GM12878 (cell line): ENCODE data around the gene EYA2. TPM values are rescaled to one million over a fixed set of nuclear protein-coding genes. Genes with fewer than 3 reads are reported as not detected.

ENCODE experiments used
- ATAC-seq: fragments of 200-7000 bp; cut with Tn5 transposase; 3 replicates; pipeline ENCODE4 v1.9.1; 2020; ENCODE audit warnings: mild to moderate bottlenecking, moderate library complexity
- BruUV-seq: library from RNA; stranded (reverse); fragments of 400-500 nt; replicated peaks from 2 replicates; lab custom pipeline; 2021; lab: Mats Ljungman, UMichigan
- CTCF ChIA-PET: fragments of 300-600 bp; sonication (Branson Sonifier 250); formaldehyde crosslinking; extraction: SDS; loops from one replicate; lab custom pipeline; 2021; ENCODE audit warnings: inconsistent platforms; lab: Yijun Ruan, JAX
- POLR2A ChIA-PET: fragments of 350-600 bp; formaldehyde crosslinking; extraction: SDS; loops from one replicate; lab custom pipeline; 2021; ENCODE audit warnings: inconsistent platforms; lab: Charles Lee
- RAD21 ChIA-PET: fragments of 300-600 bp; sonication (Branson Sonifier 250); formaldehyde crosslinking; loops from one replicate; lab custom pipeline; 2023; ENCODE audit warnings: antibody characterized with exemption; ENCODE audit not compliant: unreplicated experiment; lab: Charles Lee
- SMC1A ChIA-PET: fragments of 300-600 bp; sonication (Branson Sonifier 250); formaldehyde crosslinking; loops from one replicate; lab custom pipeline; 2023; ENCODE audit not compliant: unreplicated experiment, uncharacterized antibody; lab: Charles Lee
- DNase-seq: peaks from one replicate; pipeline ENCODE4 v3.0.0-alpha.2; 2011; ENCODE audit warnings: low read depth, low spot score
- FAIRE-seq: peaks from 3 replicates; lab custom pipeline; 2011; peaks lifted over from hg19 to GRCh38; lab: Jason Lieb, UNC
- H2AFZ ChIP-seq: 2 replicates; pipeline ENCODE4 v1.6.0; 2011; ENCODE audit warnings: low read depth, low read length, control low read depth; ENCODE audit not compliant: control insufficient read depth
- H3K27ac ChIP-seq: 2 replicates; pipeline ENCODE4 v1.5.1; 2011; ENCODE audit warnings: control low read depth; ENCODE audit not compliant: control insufficient read depth, insufficient read depth
- H3K27me3 ChIP-seq, 2 experiments: replicated peaks in 1 of 2; 2 replicates each; pipeline versions ENCODE4 v1.6.0 to v1.6.1; 2011; ENCODE audit warnings: low read length in 1 of 2; ENCODE audit not compliant: control insufficient read depth in 2 of 2, insufficient read depth in 2 of 2
- H3K36me3 ChIP-seq, 2 experiments: 2 replicates each; pipeline ENCODE4 v1.5.1; 2011; ENCODE audit warnings: low read length in 1 of 2; ENCODE audit not compliant: control insufficient read depth in 2 of 2, insufficient read depth in 2 of 2
- H3K4me1 ChIP-seq: 2 replicates; pipeline ENCODE4 v1.6.1; 2011; ENCODE audit warnings: mild to moderate bottlenecking, low read length, moderate library complexity, mixed read lengths; ENCODE audit not compliant: control insufficient read depth, insufficient read depth
- H3K4me2 ChIP-seq: 2 replicates; pipeline ENCODE4 v1.6.0; 2011; ENCODE audit warnings: control low read depth; ENCODE audit not compliant: control insufficient read depth, insufficient read depth
- H3K4me3 ChIP-seq: fragments of 200-600 bp; sonication (generic); 2 replicates; pipeline ENCODE4 v1.5.1; 2016
- H3K79me2 ChIP-seq: 2 replicates; pipeline ENCODE4 v1.6.0; 2011; ENCODE audit warnings: low read length; ENCODE audit not compliant: control insufficient read depth, insufficient read depth
- H3K9ac ChIP-seq: 2 replicates; pipeline ENCODE4 v1.8.0; 2011; ENCODE audit warnings: low read length, control low read depth, mixed read lengths; ENCODE audit not compliant: control insufficient read depth, insufficient read depth
- H3K9me3 ChIP-seq: replicated peaks from 3 replicates; pipeline ENCODE4 v1.5.1; 2011; ENCODE audit warnings: mild to moderate bottlenecking, low read length; ENCODE audit not compliant: control insufficient read depth, insufficient read depth
- H4K20me1 ChIP-seq: 2 replicates; pipeline ENCODE4 v1.6.0; 2011; ENCODE audit not compliant: control insufficient read depth, insufficient read depth
- CBFB ChIP-seq: IDR thresholded peaks from 2 replicates; pipeline ENCODE4 v1.6.1; 2016; ENCODE audit warnings: antibody characterized with exemption, low read depth
- CBX3 ChIP-seq: fragments of 200-600 bp; sonication (generic); IDR thresholded peaks from 2 replicates; pipeline ENCODE4 v1.6.1; 2016; ENCODE audit warnings: low read depth, borderline replicate concordance
- CEBPB ChIP-seq, 2 experiments: fragments of 150-350 bp in 1 of 2; IDR thresholded peaks; 2 replicates each; pipeline ENCODE4 v1.6.1; 2012 to 2014; ENCODE audit warnings: low read depth in 2 of 2, low read length in 2 of 2, borderline replicate concordance in 1 of 2, inconsistent platforms in 1 of 2
- FOXM1 ChIP-seq: IDR thresholded peaks from 2 replicates; pipeline ENCODE4 v1.6.1; 2012; ENCODE audit warnings: low read depth, mild to moderate bottlenecking, inconsistent platforms, low read length, moderate library complexity
- JUND ChIP-seq: IDR thresholded peaks from 2 replicates; pipeline ENCODE4 v1.6.1; 2012; ENCODE audit warnings: low read depth, mild to moderate bottlenecking, low read length, improper control_type of control experiment, moderate library complexity
- NBN ChIP-seq: fragments of 450-650 bp; IDR thresholded peaks from 2 replicates; pipeline ENCODE4 v1.6.1; 2016
- POU2F2 ChIP-seq: IDR thresholded peaks from 3 replicates; pipeline ENCODE4 v1.6.1; 2011; ENCODE audit warnings: low read depth, mild to moderate bottlenecking, low read length, borderline replicate concordance
- RAD51 ChIP-seq: fragments of 450-650 bp; IDR thresholded peaks from 2 replicates; pipeline ENCODE4 v1.6.1; 2016; ENCODE audit warnings: moderate library complexity, mild to moderate bottlenecking, inconsistent platforms
- RELA ChIP-seq: fragments of 450-650 bp; IDR thresholded peaks from 2 replicates; pipeline ENCODE4 v1.8.0; 2014; ENCODE audit warnings: borderline replicate concordance; ENCODE audit not compliant: partially characterized antibody
- SREBF1 ChIP-seq: IDR thresholded peaks from 2 replicates; pipeline ENCODE4 v1.6.1; 2012; ENCODE audit warnings: mild to moderate bottlenecking, low read length
- YBX1 ChIP-seq: fragments of 450-650 bp; IDR thresholded peaks from 2 replicates; pipeline ENCODE4 v1.6.1; 2016; ENCODE audit warnings: antibody characterized with exemption
- YY1 ChIP-seq: IDR thresholded peaks from 2 replicates; pipeline ENCODE4 v1.6.1; 2011; ENCODE audit warnings: low read depth, mild to moderate bottlenecking, low read length
- ZNF24 ChIP-seq: fragments of 450-650 bp; IDR thresholded peaks from 2 replicates; pipeline ENCODE4 v1.6.1; 2017; ENCODE audit warnings: antibody characterized with exemption, mild to moderate bottlenecking
- ZNF384 ChIP-seq: IDR thresholded peaks from 2 replicates; pipeline ENCODE4 v1.6.1; 2012; ENCODE audit warnings: low read depth, mild to moderate bottlenecking, low read length, improper control_type of control experiment, borderline replicate concordance
- WGBS: methylation state at CpG from one replicate; pipeline ENCODE4 v1.1.6; 2016; ENCODE audit warnings: low lambda C conversion rate; ENCODE audit not compliant: insufficient replicate concordance, insufficient coverage; ENCODE audit errors: missing lambda C conversion rate; 5-methylcytosine and 5-hydroxymethylcytosine counted together
- in situ Hi-C: fragments of 300-500 bp; cut with MboI; formaldehyde crosslinking; loops from 9 replicates; pipeline ENCODE4 v1.14.3; 2018; ENCODE audit warnings: mixed read lengths
- intact Hi-C: fragments of 100-400 bp; cut with micrococcal nuclease; formaldehyde crosslinking; loops from one replicate; pipeline ENCODE4 v1.14.2; 2022; ENCODE audit not compliant: unreplicated experiment
- polyA plus RNA-seq, 11 experiments: library from polyadenylated mRNA; depleted of rRNA in 4 of 11; unstranded in 6 of 11; stranded (reverse) in 5 of 11; fragments of >200 nt; fragmentation: Nextera tagmentation in 4 of 11; fragmentation: Illumina TruSeq in 1 of 11; extraction: Ambion mirVana in 4 of 11; extraction: Trizol in 1 of 11; gene quantifications; 1 replicate in 1 of 11; 2 replicates in 10 of 11; pipeline versions ENCODE4 v1.2.1 to v1.2.3, GENCODE V29; 2011 to 2016; ENCODE audit warnings: inconsistent platforms in 2 of 11, missing spikeins in 2 of 11, low read depth in 1 of 11
- total RNA-seq, 4 experiments: library from RNA; depleted of rRNA in 3 of 4; stranded (reverse); fragments of >200 nt in 3 of 4; fragmentation: Illumina TruSeq in 1 of 4; extraction: Trizol in 1 of 4; gene quantifications; 2 replicates each; pipeline versions ENCODE4 v1.2.1 to v1.2.3, GENCODE V29; 2013 to 2021
- TF ChIP-seq, protein P1 (sequence below): fragments of 450-650 bp; IDR thresholded peaks from 2 replicates; pipeline ENCODE4 v1.6.1; 2017; ENCODE audit warnings: low read depth, mild to moderate bottlenecking, moderate library complexity
- TF ChIP-seq, protein P2 (sequence below): fragments of 450-650 bp; IDR thresholded peaks from 2 replicates; pipeline ENCODE4 v1.6.1; 2017; ENCODE audit warnings: antibody characterized with exemption, mild to moderate bottlenecking, moderate library complexity

Gene EYA2
- total and polyA plus RNA-seq, 10 of the 15 experiments (the other 5 are each of a cell fraction or from before 2014, with no cell fraction given) = 0.20 TPM; not detected in 9

DNA sequence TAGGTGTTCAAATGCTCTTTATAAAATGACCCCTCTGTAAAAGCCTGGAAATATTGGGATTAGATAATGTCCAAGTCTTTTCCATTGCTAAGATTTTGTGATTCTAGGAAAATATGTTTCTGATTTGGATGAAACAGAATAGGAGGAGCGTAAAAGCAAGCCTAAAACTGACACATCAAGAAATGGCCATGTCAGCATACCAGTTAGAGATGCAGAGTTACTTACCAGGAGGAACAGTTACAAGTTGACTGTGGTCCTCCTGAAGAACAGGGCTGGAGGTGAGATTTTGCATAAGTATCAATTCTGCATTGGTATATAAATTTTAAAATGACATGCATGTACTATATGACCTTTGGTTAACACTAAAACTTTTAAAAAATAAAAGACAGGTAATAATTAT lies 35.3 kb downstream of the EYA2 start:
- in situ Hi-C loops = no loop called here
- Histone ChIP-seq H3K27me3 (no peaks in the 10 kb centered on the region; a peak in 1 of 4 replicates), H3K36me3 (no peaks in the 10 kb centered on the region), H3K4me2 (no peak overlapping the region), H3K9me3 (no peaks in the 10 kb centered on the region; the same call in 2 of the 3 replicates), H4K20me1 (no peaks in the 10 kb centered on the region), H3K4me3 (no peak overlapping the region), H3K9ac (no peak overlapping the region)
- ChIA-PET POLR2A (no interaction called here), CTCF (no interaction called here), SMC1A (no interaction called here)
- WGBS = 55% methylated on average over 1 of the region's 1 CpG
- DNase-seq = no peak
- TF ChIP-seq ZNF24 (no peak), SREBF1 (no peak), RAD51 (no peak), ZNF384 (no peak), CBX3 (no peak), YBX1 (no peak), FOXM1 (no peak), CEBPB (IDR thresholded peaks at IDR 0.05; ENCODE audit: borderline replicate concordance in 1 of 2, low read depth in 2 of 2, low read length in 2 of 2) (no peak), JUND (no peak), CBFB (no peak), POU2F2 (no peak), RELA (no peak), NBN (no peak), YY1 (no peak)
- TF ChIP-seq, protein P1, sequence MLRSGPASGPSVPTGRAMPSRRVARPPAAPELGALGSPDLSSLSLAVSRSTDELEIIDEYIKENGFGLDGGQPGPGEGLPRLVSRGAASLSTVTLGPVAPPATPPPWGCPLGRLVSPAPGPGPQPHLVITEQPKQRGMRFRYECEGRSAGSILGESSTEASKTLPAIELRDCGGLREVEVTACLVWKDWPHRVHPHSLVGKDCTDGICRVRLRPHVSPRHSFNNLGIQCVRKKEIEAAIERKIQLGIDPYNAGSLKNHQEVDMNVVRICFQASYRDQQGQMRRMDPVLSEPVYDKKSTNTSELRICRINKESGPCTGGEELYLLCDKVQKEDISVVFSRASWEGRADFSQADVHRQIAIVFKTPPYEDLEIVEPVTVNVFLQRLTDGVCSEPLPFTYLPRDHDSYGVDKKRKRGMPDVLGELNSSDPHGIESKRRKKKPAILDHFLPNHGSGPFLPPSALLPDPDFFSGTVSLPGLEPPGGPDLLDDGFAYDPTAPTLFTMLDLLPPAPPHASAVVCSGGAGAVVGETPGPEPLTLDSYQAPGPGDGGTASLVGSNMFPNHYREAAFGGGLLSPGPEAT = no peak
- TF ChIP-seq, protein P2, sequence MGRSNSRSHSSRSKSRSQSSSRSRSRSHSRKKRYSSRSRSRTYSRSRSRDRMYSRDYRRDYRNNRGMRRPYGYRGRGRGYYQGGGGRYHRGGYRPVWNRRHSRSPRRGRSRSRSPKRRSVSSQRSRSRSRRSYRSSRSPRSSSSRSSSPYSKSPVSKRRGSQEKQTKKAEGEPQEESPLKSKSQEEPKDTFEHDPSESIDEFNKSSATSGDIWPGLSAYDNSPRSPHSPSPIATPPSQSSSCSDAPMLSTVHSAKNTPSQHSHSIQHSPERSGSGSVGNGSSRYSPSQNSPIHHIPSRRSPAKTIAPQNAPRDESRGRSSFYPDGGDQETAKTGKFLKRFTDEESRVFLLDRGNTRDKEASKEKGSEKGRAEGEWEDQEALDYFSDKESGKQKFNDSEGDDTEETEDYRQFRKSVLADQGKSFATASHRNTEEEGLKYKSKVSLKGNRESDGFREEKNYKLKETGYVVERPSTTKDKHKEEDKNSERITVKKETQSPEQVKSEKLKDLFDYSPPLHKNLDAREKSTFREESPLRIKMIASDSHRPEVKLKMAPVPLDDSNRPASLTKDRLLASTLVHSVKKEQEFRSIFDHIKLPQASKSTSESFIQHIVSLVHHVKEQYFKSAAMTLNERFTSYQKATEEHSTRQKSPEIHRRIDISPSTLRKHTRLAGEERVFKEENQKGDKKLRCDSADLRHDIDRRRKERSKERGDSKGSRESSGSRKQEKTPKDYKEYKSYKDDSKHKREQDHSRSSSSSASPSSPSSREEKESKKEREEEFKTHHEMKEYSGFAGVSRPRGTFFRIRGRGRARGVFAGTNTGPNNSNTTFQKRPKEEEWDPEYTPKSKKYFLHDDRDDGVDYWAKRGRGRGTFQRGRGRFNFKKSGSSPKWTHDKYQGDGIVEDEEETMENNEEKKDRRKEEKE = no peak
- TF ChIP-seq, all 136 proteins: peak for 0
- H3K4me1 ChIP-seq = no peaks in the 10 kb centered on the region
- RAD21 ChIA-PET = no interaction called here
- no peak overlapping the region for H2AFZ ChIP-seq
- no TSS peak for BruUV-seq
- H3K27ac ChIP-seq = no peak overlapping the region
- intact Hi-C loops = loop anchor here (10.0 kb wide), 1 partner anchor 115 kb away; no protein-coding TSS in a partner anchor
- no peaks in the 10 kb centered on the region for H3K79me2 ChIP-seq
- no peak for FAIRE-seq
- ATAC-seq = no peak
